ENCODE data around the gene HYAL3.
"Not testable (repeated sequence)": the region's sequence is repeated elsewhere in the genome, so short reads cannot be mapped to it uniquely, and the experiment has no call there.

Gene HYAL3

DNA sequence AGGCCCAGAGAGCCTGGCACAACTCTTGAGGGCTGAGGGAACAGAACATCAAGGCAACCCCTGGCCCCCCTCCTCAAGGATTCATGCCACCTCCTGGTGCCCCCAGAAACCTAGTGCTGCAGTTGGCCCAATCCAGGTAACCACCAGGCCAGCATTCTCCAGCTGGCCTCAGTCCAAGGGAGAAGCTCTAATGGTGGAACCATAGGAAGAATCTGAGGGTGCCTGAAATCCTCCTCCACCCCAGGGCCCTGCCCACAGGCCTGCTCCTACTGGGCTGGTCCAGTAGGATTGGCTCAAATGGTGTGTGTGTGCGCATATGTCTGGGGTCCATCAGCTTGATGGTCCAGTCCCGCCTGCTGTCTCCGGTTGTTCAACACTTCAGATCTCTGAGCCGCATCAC is 15.6 kb upstream of the HYAL3 start:
- no peak for DNase-seq (ENCODE audit: low read depth in 2 of 2)

DNA sequence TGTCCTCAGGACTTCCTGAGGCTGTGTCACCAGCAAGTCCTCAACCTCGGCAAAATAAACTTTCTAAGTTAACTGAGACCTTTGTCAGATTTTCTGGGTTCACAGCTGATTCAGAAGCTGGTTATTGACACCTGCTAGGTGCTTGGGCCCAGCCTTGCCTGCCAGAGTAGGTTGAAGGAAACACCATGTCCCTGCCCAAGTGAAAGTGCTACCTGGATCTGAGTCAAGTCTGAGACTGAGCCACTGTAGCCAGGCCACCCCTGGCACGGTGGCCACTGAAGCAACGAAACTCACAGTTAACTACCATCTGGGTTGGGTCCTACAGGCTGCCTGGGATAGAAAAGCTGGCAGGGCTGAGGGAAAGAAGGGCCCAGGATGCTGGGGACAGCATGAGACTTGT is 15.1 kb upstream of the HYAL3 start:
- DNase-seq (ENCODE audit: low read depth in 2 of 2) = no peak

DNA sequence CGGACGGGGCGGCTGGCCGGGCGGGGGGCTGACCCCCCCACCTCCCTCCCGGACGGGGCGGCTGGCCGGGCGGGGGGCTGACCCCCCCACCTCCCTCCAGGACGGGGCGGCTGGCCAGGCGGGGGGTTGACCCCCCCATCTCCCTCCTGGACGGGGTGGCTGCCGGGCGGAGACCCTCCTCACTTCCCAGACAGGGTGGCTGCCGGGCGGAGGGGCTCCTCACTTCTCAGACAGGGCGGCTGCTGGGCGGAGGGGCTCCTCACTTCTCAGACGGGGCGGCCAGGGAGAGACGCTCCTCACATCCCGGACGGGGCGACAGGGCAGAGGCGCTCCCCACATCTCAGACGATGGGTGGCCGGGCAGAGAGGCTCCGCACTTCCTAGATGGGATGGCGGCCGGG is 12.8 kb upstream of the HYAL3 start:
- not testable (repeated sequence) for DNase-seq (ENCODE audit: low read depth in 2 of 2)

DNA sequence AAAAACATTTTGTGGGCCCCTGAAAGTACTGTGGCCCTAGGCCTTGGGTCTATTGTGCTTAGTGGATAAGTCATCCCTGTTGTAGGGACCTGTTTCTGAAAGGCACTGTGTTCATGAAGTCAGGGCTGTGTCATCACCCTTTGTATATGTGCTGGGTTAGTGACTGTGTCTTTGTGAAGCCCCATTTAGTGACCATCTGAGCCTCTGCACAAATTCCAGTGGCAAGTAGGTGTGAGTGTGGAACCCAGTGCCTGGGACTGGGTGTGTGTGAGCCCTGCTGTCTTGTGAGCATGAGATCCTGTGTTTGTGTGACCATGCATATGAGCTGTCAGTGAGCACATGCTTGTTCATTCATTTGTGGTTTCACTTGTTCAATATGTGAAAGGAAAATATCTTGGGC is 5.4 kb upstream of the HYAL3 start:
- no peak for DNase-seq (ENCODE audit: low read depth in 2 of 2)

DNA sequence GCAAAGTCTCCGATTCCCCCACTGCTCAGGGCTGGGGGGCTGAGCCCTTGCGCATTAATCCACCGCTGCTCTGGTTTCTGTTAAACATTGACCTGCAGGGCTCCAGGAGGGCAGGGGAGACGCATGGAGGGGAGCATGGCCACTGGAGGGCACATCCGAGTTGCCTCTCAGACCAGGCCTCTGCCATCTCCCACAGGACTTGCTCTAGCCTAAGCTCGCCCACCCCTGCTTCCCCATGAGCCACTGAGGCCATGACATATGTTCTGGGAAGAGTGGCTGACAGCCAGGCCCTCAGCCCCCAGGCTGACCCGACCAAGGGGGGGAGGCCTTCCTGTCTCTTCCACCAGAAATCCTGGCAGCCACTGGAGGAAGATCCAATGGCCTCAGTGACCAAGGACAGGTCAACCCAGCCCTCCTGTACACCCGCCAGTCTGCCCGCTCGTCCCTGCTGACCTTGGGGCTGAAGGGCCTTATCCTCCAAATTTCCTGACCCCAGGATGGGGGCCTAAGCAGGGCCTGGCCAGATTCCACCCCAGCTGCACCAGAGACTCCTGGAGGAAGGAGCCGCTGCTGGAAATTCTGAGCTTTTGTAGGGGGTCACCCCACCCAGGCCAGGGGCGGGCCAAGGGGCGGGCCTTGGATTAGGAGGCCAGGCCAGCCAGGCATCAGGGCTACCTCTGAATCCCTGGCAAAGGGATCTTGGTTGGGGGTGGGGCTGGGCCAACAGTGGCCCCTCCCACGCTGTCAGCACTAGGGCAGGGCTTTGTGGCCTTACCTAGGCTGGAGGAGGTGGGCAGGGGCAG is 4.0 kb upstream of the HYAL3 start, which contains the start of gene HYAL1:
Gene HYAL1 (minus strand): TSS at position 562 of the 803 bp plus-strand sequence. CDS start 618 bp downstream, outside the sequence.
- DNase-seq (ENCODE audit: low read depth in 2 of 2) = no peak

DNA sequence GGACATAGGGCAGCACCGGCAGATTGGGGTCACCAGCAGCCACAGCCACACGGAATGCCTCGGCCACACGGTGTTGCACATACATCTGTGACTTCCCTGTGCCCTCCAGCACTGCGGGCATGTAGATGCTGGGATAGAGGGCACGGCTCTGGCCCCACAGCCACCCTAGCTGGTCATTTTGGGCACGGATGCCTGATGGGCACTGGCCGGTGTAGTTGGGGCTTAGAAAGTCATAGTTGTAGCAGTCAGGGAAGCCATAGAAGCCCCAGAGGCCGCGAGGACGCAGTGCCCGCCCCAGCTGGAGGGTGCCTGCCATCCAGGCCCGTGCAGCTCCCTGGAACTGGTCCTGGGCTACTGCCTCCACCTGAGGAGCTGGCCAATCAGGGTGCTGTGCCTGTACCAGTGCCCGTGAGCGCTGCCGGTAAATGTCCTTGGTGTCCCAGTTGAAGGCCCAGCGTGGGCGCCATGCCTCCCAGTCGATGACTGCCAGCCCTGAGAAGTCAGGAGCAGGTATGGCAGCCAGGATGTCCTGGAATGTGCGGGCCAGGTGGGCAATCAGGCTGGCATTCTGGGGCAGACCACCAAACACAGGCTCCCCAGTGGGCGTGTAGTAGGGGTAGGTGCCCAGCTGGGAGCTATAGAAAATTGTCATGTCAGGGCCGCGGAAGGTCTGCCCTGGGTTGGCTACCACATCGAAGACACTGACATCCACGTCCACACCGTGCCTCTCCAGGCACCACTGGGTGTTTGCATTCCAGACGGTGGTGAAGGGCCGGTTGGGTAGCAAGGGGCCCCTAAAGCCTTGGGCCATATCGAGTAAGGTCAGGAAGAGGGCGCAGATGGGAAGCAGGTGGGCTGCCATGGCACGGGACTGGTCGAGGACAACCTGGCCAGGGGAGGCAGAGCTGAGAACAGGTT is 3.1 kb upstream of the HYAL3 start:
- DNase-seq (ENCODE audit: low read depth in 2 of 2) = no peak

DNA sequence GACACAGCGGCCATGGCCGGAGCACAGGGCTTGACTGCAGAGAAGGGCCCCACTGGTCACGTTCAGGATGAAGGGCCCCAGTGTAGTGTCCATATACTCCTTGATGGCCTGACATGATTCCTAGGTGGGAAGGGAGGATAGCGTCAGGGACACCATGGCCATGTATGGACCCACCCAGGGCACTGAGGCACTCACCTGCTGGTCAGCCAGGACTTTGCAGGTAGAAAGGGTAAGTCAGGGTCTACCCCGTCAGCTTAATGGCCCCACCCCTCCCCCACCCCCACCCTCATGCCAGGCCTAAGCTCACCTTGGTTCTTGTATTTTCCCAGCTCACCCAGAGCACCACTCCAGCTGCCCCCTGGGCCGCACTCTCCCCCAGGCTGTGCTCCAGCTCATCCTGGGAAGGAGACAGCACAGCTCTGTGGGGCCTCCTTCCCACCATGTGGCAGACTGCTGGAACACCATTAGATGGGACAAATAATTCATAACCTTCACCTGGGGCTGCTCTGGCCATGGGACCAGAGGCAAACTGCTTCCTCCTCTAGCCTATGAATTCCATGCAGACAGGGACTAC is 1.6 kb upstream of the HYAL3 start:
- DNase-seq (ENCODE audit: low read depth in 2 of 2) = no peak

DNA sequence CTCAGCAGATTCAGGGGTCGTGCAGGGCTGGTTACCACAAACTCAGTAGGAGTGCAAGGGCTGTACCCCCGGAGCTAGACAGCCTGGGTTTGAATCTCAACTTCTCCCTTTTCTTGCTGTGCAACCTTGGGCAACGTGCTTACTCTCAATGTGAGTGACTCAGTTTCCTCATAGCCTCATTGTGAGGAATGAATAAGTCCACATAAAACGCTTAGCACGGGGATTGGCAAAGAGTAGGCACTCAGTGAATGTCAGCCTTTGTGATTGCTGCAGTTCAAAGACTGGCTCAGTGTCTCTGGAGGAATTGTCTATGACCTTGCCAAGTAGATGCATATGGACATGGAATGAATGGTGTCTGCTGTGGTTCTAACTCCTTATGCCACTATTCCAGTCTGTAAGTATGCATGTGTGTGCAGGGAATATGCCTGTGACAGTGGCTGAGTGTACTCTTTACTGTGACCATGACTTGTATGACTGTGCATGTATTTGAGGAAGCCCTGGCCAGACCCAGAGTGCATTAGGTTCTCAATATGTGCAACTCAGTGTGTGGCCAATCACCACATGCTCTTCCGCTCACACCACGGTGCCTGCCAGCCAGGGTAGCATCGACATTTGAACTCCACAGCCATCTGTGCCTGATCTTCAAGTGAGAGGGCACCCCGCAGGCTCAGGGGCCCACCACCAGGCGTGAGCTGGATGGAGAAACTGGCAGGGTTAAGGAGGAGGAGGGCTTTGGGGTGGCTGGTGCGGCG is 900 bp upstream of the HYAL3 start:
- DNase-seq (ENCODE audit: low read depth in 2 of 2) = no peak

DNA sequence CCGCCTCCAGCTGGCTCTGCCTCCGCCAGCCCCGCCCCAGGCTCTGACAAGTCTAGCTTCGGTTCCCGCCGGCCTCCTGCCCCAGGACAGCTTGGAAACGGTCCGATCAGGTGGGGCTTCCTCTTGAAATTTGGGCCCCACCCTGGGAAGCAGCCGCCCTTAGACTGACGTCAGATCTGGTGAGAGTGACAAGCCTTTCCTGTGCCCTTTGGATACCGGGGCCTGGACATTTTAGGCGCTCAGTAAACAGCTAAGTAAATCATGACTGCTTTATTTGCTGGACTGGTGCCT is 378 bp upstream of the HYAL3 start:
- no peak for DNase-seq (ENCODE audit: low read depth in 2 of 2)

DNA sequence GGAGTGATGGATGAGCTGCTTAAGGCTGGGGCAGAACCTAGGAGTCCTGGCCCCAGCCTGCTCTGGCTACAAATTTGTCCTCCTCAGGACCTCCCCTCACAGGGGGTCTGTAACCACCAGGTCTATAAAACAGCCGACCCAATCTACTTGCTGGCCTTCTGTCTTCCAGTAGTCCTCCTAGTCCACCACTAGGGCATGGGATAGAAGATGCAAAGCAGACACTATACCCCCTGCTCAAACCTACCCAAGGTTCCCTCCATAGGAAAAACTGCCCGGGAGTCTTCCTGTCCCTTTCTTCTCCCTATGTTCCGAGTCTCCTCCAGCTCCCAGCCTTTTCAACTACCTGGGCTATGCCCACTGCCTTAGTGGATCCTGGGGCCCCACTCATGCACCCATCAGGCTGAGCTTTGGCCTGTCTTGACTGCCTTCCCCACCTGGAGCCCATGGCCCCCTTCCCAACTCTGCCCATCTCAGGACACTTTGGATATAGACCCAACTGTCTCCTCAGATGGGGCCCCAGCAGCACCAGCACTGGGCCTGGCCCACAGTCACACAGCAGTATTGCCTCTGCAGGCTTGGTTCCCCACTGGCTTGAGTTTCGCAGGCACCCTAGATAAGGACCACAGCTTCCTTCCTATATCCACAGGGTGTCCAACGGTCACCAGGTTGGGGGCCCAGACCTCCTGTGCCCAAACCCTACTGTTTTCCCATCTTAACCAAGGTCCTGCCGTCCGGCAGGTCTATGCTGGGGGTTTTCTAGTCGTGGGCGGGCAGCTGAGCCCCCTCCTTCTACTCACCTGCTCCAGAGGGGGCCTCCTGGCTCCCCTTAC is 1.1 kb downstream of the HYAL3 start:
- DNase-seq (ENCODE audit: low read depth in 2 of 2) = no peak

DNA sequence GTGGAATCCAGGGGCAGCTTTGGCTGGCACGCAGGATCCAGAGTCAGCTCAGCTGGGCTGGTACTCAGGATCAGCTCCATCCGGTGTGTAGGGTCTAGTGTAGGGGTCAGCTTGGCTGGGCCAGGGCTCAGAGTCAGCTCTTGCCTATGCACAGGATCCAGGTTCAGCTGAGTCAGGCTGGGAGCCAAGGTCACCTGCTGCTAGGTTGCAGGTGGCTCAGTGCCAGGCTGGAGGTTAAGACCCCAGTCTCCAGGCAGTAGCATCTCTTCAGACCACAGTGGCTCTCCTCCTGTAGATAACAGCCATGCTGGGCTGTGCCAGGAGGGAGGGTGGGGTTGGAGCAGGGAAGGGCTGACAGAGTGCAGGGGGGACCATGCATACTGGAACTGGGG is 1.8 kb downstream of the HYAL3 start:
- DNase-seq (ENCODE audit: low read depth in 2 of 2) = no peak

DNA sequence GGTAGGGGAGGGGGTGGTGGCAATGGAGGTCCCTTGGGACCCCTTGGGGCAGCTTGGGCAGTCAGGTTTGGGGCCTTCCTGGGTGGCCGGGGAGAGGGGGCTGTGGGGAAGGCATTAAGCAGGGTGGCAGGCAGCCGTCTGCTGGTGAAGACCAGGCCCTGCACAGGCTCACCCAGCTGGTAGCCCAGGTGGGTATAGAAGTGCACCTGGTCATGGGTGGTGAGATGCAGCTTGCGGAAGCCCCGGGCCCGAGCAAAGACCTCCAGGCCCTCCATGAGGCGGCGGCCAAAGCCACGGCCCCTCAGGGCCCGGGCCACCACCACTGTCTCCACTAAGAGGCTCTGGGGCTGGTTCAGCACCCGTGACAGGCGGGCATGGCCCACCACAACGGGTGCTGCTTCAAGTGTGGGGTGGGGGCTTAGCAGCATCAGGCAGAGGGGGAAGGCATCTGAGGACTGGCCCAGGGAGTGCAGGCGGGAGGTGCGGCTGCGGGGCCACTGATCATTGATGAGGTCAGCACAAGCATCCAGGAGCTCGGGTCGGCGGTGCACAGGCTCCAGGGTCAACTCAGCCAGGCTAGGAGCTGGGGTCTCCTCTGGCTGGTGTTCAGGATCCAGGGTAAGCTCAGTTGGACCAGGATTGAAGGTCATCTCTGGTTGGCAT is 2.4 kb downstream of the HYAL3 start:
- DNase-seq (ENCODE audit: low read depth in 2 of 2) = no peak

DNA sequence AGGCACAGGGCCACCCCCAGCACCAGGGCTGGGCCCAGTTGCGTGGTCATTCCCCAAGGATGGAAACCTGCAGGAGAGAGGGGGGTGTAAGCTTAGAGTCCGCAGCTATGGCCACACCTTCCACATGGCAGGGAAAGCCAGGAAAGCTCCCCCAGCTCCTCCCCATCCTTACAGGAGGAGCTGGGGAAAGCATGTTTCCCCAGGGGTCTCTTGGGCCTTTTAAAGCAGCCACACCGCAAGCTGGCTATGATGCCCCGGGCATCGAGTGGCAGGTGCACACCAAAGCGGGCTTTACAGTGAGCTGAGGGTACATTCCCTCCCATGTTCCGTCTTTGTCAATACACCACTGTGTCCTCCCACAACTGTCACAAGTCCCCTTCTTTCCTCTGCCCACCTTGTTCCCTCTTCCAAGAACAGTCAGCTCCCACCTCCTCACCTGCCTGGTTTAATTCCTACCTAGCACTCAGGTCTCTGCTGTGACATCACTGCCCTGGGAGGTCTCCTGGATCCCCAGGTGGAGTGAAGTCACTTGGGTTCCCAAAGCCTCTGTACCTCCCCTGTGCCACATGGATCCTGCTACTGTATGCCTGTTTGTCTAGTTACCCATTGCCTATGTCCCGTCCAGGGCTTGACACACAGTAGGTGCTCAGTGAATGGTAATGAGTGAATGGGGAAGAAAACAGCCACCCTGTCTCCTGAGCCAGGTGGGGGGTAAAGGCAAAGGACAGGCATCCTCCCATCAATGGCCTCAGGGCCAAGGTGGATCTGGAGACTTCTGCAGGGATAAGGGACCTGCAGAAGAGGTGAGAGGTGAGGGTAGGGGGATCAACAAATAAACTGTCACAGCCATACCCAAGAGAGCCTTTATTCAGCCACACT is 3.4 kb downstream of the HYAL3 start:
- DNase-seq (ENCODE audit: low read depth in 2 of 2) = no peak

DNA sequence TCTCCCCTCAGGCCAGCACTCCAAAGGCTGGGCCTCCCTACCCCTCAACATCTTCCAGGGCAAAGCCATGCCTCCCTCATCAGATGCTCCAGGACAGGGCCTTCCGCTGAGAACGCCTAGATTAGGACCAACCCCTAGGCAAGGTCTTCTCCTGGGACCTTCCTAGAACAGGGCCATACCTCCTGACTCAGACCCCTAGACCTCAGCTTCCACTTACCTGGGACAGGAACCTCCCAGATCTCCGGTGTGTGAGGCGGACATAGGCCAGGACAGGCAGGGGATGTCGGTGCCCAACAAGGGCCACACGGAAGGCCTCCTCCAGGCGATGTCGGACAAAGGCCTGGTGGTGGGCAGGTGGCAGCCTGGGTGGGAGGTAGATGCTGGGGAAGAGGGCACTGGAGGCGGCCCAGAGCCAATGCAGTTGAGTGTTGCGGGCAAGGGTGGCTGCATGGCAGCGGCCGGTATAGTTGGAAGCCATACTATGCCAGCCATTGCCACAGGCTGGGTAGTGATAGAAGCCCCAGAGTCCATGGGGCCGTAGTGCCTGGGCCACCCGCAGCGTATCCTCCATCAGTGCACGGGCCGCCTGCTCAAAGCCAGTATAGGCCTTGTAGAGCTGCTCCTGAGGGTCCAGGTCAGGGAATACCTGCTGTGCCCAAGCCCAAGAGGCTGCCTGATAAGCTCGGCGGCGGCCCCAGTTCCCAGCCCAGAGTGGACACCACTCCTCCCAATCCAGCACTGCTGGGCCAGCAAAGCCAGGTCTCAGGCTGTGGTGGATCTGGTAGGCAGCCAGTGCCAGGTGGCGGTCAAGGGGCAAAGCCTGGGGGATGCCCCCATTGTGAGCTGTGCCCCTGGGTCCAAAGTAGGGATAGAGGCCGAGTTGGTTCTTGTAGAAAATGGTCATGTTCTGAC is 4.5 kb downstream of the HYAL3 start:
- no peak for DNase-seq (ENCODE audit: low read depth in 2 of 2)

DNA sequence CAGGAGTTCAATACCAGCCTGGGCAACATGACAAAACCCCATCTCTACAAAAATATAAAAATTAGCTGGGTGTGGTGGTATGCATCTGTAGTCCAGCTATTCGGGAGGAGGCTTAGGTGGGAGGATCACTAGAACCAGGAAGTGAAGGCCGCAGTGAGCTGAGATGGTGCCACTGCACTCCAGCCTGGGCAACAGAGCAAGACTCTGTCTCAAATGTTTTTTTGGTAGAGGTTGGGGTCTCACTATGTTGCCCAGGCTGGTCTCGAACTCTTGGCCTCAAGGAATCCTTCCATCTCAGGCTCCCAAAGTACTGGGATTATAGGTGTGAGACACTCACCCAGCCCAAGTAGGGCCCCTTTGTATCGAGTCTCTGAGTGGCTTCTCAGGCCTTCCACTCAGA is 5.1 kb downstream of the HYAL3 start:
- no peak for DNase-seq (ENCODE audit: low read depth in 2 of 2)

DNA sequence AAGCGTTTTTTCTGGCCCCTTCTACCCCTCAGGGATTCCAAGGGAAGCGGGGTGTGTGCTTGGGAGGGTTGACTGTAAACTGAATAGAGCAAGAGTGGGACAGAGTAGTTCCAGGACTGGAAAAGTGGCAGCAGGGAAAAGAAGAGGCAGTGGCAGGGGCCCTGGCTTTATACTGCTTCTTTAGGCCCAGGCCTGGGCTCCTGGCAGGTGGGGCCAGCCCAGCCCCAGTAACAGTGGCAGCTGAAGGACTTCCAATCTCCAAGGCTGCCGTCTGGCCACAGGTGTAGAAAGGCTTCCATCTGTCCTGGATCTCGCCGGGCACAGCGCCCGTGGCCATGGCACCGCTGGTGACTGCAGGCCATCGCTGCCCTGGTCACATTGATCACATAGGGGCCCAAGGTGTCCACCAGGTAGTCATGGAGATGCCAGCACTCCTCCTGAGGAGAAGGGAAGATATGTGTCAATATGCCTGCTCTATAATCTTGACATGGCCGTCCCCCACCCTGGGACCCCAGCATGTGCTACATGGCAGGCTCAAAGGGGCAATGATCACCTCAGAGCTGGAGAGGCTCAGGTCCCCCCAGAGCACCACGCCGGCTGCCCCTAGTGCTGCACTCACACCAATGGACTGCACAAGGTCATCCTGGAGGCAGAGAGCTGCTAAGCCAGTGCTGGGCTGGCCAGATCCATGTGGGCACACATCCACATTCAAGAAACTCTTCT is 6.0 kb downstream of the HYAL3 start:
- DNase-seq (ENCODE audit: low read depth in 2 of 2) = no peak

DNA sequence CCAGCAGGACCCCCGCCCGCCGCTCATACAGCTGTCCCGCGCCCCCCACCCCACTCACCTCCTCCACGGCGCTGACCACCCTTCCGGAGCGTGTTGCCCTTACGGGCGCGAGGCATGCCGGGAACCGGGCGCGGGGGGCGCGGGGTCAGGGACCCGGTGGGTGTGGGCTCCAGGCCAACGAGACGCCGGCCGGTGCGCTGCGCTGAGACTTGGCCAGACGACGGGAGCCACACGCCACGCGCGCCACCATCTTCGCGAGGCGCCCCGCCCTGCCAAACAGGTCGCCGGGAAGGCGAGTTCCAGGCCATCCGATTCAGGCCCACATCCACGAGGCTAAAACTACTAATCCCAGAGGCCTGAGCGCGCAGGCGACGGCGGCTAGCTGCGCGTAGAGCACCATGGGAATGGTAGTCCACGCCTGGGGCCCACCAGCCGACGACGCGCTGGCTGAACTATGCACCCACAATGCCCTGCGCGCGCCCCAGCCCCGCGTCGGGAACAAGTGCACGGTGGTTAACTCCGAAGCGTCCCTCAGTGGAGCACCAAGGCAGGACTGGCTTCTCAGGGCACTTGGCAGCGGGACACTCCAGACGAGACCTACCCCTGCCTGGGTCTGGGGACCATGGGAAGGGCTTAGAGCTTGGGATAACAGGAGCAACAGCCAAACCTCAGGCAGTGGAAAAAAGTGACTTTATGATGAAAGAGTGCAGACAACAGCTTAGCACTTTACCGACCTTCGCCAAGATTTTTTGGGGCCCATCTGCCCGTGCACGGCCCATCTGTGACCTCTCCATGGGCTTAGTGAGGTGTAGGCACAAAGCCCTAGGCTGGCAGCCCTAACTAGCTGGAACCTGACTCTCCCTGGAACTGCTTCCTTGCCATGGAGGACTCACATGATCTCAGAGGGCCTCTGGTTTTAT is 6.8 kb downstream of the HYAL3 start, which contains the start of gene IFRD2:
Gene IFRD2 (minus strand): TSS at position 271 of the 920 bp plus-strand sequence. CDS start 155 bp downstream, at position 116.
- DNase-seq (ENCODE audit: low read depth in 2 of 2) = peak; percentile 87

Measured in stimulated activated CD8-positive, alpha-beta memory T cell treated with anti-CD3 and anti-CD28 coated beads, Interleukin-7, amount 100 ng/mL, for 1 hour (primary cell).